ENCODE results near the gene TMEM134. TPM values are rescaled to one million over a fixed set of nuclear protein-coding genes. Genes with fewer than 3 reads are reported as not detected.

TMEM134 gene
- total and polyA plus RNA-seq, 9 of the 15 experiments (the other 6 are each of a cell fraction or from before 2014, with no cell fraction given), result 0.63 to 48.4 (median 10.7) TPM

DNA sequence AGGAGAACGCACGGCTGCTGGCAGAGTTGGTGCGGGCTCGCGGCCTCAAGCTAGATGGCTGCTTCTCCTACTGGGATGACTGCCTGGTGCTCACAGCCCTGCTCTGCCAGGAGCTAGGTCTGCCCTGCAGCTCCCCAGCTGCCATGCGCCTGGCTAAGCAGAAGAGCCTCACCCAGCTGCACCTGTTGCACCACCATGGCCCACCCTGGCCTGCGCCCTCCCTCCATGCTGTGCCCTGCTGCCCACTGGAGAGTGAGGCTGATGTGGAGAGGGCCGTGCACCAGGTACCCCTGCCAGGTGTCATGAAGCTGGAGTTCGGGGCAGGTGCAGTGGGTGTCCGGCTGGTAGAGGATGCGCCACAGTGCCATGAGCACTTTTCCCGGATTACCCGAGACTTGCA lies 45.6 kb downstream of the TMEM134 start (continued):
- TF ChIP-seq MCM2 (IDR thresholded peaks at IDR 0.05; ENCODE audit: low read depth) (no peak), TFAM (CRISPR knock-in tag; conservative IDR thresholded peaks at IDR 0.05) (no peak), ARNT (IDR thresholded peaks at IDR 0.05) (no peak), NFATC3 (IDR thresholded peaks at IDR 0.05) (no peak)

DNA sequence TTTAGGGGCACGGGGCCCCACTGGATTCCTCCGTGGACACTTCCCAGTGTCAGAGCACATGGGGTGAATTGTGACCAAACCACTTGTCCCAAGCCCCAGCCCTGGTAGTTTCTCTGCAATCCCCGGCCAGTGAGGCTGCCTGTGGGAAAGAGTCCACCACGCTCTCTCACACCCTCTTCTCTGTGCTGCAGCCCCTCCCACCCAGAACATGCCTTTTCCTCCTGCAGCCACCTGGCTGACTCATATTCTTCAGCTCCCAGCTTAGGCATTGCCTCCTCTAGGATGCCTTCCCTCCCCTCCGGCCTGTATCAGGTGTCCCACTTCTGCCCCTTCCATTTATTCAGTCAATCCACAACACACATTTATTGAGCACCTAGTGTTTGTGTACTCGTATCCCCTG lies 46.2 kb downstream of the TMEM134 start:
- no peak for FAIRE-seq
- Histone ChIP-seq H3K27ac (ENCODE audit: extremely low read depth, low read depth, low read length) (no peak overlapping the region), H3K27me3 (ENCODE audit: control insufficient read depth in 2 of 2, insufficient read depth in 2 of 2, low read length in 2 of 2) (no peaks in the 10 kb centered on the region), H3K9ac (ENCODE audit: insufficient read depth in 1 of 2, low read depth in 2 of 2, low read length in 2 of 2) (peak overlapping the region in 1 of 2 experiments; percentile 73; a peak in 2 of 4 replicates), H2AFZ (ENCODE audit: low read depth, low read length) (no peak overlapping the region), H3K36me3 (ENCODE audit: control insufficient read depth, insufficient read depth, low read length) (no peaks in the 10 kb centered on the region), H3K4me3 (no peak overlapping the region), H3K9me1 (ENCODE audit: control insufficient read depth, insufficient read depth, low read length) (peaks cover 3% of the 10 kb centered on the region), H3K4me2 (ENCODE audit: insufficient read depth, low read length) (no peak overlapping the region), H3K4me1 (replicated peaks in 1 of 2; ENCODE audit: control insufficient read depth in 2 of 2, insufficient read depth in 2 of 2, low read length in 2 of 2) (peaks cover 9 to 60% of the 10 kb centered on the region in 2 experiments), H3K9me3 (replicated peaks; ENCODE audit: control insufficient read depth, insufficient read depth, low read depth, low read length) (no peaks in the 10 kb centered on the region), H4K20me1 (replicated peaks; ENCODE audit: control insufficient read depth, insufficient read depth, low read length) (no peaks in the 10 kb centered on the region), H3K79me2 (ENCODE audit: control insufficient read depth, insufficient read depth, low read length) (peaks cover 8% of the 10 kb centered on the region; the same call in 1 of the 3 replicates)
- 53% methylated on average over 6 of the region's 6 CpGs for whole genome bisulfite sequencing (ENCODE audit: insufficient coverage, low coverage, missing lambda C conversion rate)
- BruUV-seq (replicated peaks), result no TSS peak
- intact Hi-C loops (cut with micrococcal nuclease), result loop anchor here (5.0 kb wide), 1 partner anchor 44 kb away; the partner anchor contains the start of gene TMEM134
- ChIA-PET POLR2A (interaction anchor here (0.6 to 2.0 kb wide), 6 partner anchors 10 to 190 kb away, joined by 3 to 9 read pairs (median 4); partner anchors contain the start of genes GSTP1, PPP1CA and PTPRCAP), CTCF (ENCODE audit: low intra/inter-chr PET ratio) (no interaction called here)
- TF ChIP-seq, protein P1, sequence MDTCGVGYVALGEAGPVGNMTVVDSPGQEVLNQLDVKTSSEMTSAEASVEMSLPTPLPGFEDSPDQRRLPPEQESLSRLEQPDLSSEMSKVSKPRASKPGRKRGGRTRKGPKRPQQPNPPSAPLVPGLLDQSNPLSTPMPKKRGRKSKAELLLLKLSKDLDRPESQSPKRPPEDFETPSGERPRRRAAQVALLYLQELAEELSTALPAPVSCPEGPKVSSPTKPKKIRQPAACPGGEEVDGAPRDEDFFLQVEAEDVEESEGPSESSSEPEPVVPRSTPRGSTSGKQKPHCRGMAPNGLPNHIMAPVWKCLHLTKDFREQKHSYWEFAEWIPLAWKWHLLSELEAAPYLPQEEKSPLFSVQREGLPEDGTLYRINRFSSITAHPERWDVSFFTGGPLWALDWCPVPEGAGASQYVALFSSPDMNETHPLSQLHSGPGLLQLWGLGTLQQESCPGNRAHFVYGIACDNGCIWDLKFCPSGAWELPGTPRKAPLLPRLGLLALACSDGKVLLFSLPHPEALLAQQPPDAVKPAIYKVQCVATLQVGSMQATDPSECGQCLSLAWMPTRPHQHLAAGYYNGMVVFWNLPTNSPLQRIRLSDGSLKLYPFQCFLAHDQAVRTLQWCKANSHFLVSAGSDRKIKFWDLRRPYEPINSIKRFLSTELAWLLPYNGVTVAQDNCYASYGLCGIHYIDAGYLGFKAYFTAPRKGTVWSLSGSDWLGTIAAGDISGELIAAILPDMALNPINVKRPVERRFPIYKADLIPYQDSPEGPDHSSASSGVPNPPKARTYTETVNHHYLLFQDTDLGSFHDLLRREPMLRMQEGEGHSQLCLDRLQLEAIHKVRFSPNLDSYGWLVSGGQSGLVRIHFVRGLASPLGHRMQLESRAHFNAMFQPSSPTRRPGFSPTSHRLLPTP (IDR thresholded peaks at IDR 0.05; ENCODE audit: borderline replicate concordance, extremely low read depth, insufficient read length), result no peak
- TF ChIP-seq, protein P2, sequence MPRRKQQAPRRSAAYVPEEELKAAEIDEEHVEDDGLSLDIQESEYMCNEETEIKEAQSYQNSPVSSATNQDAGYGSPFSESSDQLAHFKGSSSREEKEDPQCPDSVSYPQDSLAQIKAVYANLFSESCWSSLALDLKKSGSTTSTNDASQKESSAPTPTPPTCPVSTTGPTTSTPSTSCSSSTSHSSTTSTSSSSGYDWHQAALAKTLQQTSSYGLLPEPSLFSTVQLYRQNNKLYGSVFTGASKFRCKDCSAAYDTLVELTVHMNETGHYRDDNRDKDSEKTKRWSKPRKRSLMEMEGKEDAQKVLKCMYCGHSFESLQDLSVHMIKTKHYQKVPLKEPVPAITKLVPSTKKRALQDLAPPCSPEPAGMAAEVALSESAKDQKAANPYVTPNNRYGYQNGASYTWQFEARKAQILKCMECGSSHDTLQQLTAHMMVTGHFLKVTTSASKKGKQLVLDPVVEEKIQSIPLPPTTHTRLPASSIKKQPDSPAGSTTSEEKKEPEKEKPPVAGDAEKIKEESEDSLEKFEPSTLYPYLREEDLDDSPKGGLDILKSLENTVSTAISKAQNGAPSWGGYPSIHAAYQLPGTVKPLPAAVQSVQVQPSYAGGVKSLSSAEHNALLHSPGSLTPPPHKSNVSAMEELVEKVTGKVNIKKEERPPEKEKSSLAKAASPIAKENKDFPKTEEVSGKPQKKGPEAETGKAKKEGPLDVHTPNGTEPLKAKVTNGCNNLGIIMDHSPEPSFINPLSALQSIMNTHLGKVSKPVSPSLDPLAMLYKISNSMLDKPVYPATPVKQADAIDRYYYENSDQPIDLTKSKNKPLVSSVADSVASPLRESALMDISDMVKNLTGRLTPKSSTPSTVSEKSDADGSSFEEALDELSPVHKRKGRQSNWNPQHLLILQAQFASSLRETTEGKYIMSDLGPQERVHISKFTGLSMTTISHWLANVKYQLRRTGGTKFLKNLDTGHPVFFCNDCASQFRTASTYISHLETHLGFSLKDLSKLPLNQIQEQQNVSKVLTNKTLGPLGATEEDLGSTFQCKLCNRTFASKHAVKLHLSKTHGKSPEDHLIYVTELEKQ (CRISPR knock-in tag; IDR thresholded peaks at IDR 0.05), result no peak
- no peak for TF ChIP-seq ATF4 (CRISPR knock-in tag; IDR thresholded peaks at IDR 0.05)
- in situ Hi-C loops (cut with MboI), result no loop called here
- ATAC-seq, result no peak
- DNase-seq (ENCODE audit: extremely low read depth in 1 of 4, low spot score in 3 of 4), result peak in 1 of 4 experiments; percentile 34

All from K562 (cell line).